ENCODE data around the gene PKMYT1.

The PKMYT1 gene

GRCh38 chr16:2996298-2996697 is 16.1 kb upstream of the PKMYT1 start:
- no peak for DNase-seq (ENCODE audit: low read depth)

GRCh38 chr16:2992383-2993081 is 12.3 kb upstream of the PKMYT1 start:
- no peak for DNase-seq (ENCODE audit: low read depth)

DNA sequence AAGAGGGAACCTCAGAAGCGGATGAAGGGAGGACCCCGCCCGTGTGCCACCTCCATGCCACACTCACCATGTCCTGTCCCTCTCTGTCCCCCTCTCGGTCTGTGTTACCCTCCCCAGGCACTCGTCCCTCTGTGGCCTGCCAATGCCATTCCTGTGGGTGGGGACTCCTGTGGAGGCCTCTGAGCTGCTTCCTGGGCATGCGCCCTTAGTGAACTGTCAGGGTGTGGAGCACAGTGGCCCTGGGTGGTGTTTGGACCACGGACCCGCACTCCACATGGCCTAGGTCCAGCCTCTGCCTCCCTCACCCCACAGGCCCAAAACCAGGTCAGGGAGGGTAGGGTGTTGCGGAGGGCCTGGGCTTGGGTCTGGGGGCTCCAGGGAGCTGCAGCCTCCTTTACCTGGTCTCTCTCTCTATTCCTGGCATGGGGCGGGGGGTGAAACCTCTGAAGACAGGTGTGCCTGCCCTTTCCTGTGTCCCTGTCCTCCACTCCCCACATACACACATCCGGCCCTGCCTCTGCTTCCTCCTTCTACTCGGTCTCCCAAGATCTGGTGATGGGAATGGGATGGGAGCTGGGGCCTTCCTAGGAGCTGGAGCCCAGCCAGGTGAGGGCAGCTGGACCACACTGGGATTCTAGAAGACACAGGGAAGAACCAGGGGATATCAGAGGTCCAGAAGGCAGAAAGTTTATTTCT is 11.5 kb upstream of the PKMYT1 start:
- DNase-seq (ENCODE audit: low read depth) = no peak

DNA sequence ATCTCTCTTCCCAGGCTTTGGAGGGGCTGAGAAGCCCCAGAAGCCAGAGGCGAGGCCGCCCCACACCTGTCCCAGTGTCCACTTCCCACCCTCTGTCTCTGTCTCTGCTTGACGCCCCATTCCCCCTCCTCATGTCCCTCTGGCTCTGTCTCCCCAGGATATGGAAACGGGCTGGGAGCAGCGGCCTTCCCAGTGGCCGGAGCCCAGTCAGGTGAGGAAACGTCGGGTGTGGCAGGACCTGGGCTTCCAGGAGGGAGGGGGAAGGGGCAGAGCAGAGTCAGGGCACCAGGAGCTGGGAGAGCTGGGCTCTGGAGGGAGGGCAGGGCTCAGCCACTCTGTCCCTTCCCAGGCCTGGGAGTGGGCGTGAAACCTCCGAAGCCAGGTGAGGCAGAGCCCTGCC is 10.6 kb upstream of the PKMYT1 start:
- no peak for DNase-seq (ENCODE audit: low read depth)

- no peak for DNase-seq (ENCODE audit: low read depth)
Observed at GRCh38 chr16:2988590-2989099, 8.4 kb upstream of the PKMYT1 start.

DNA sequence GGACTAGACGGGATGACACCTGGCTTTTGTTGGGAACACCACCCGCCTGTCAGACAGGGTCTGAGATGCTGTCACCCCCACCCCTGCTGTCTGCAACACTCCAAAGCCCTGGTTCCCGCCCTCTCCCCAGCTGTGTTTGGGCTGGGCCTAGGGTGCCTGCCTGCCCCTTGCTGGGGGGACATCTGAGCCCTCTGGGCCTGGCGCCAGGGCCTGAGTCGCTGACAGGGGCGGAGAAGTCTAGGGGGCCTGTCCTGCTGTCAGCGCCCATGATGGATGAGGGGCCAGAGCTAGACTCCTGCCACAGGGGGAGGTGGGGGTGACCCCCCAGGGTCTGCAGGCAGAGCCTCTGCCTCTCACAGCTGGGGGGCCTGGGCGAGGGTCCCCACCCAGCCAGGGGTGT is 7.6 kb upstream of the PKMYT1 start:
- no peak for DNase-seq (ENCODE audit: low read depth)

DNA sequence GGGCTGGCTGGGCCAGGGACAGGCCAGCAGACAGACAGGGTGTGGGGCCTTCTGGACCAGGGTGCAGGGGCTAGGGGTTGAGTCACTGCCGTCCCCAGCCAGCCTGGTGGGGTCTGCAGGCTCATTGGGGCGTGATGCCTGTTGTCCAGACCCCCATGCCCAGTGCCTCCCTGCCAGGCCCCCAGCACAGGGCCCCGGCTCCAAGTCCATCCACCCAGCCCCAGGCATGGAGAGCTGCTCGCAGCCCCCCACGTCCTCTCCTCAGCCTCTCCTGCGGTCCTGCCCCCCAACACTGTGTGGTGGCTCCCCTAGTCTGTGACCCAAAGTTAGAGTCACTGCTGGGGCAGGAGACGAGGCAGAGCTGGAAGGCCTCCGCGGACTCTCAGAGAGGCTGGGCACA is 7.0 kb upstream of the PKMYT1 start:
- no peak for DNase-seq (ENCODE audit: low read depth)

GRCh38 chr16:2986623-2987188 is 6.5 kb upstream of the PKMYT1 start:
- no peak for DNase-seq (ENCODE audit: low read depth)

- no peak for DNase-seq (ENCODE audit: low read depth)
Observed at GRCh38 chr16:2985893-2986355, 5.7 kb upstream of the PKMYT1 start.

DNA sequence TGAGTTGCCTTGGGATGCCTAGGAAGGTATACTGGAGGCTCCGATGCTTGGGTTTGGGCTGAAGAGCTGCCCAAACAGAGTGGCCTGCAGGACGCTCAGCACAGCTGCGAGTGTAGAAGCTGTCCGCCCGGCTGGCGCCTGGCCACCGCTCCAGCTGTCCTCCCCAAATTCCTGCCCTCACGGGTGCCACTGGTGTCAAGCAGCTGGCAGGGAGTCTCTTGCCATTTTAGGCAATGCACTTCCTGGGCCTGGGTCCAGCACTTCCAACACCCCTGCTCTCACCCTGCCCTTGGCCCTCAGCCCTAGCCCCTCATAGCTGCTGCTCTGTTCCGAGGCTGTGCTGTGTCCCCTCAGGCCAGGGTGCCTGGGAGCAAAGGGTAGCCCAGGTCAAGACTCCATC is 5.2 kb upstream of the PKMYT1 start:
- no peak for DNase-seq (ENCODE audit: low read depth)

- DNase-seq (ENCODE audit: low read depth) = peak; percentile 35
Observed at GRCh38 chr16:2983706-2984136, 3.5 kb upstream of the PKMYT1 start.

DNA sequence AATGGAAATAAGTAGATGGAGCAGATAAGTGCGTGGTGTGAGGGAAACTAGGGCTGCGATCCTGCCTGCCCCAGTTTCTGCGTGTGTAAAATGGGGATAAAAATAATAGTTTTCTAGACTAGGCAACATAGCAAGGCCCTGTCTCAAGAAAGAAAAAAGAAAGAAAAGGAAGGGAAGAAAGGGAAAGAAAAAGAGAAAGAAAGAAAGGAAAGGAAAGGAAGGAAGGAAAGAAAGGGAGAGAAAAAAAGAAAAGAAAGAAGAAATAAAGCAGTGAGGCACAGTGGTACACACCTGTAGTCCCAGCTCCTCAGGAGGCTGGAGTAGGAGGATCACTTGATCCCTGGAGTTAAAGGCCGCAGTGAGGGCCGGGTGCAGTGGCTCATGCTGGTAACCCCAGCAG is 2.2 kb upstream of the PKMYT1 start:
- no peak for DNase-seq (ENCODE audit: low read depth)

GRCh38 chr16:2981899-2982250 is 1.6 kb upstream of the PKMYT1 start:
- no peak for DNase-seq (ENCODE audit: low read depth)

GRCh38 chr16:2981177-2981898 is 1.1 kb upstream of the PKMYT1 start:
- no peak for DNase-seq (ENCODE audit: low read depth)

DNA sequence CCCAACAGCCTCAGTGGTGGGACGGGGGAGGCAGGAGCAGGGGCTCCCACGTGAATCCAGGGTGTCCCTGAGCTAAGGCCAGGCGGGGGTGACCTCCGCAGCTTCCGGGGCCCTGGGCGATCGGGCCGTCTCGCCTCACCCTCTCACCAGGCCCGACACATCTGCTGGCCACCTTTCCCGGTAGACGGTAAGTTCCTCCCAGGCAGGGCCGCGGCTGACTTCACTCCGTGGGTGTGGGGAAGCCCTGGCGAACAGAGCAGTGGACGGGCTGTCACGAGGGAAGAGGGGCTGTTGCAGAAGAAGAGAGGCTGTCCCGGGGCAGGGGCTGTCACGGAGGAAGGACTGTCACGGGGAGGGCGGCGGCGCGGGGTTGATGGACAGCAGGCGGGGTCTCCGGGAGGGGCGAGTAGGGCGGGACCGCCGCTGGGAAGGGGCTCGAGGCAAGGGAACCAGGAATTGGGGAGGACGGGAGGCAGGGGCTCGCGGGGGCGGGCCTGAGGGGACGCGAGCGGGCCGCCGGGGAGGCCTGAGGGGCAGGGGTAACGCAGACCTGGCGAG is 498 bp downstream of the PKMYT1 start:
- DNase-seq (ENCODE audit: low read depth) = no peak

GRCh38 chr16:2977440-2977839 is 2.8 kb downstream of the PKMYT1 start:
- no peak for DNase-seq (ENCODE audit: low read depth)

- no peak for DNase-seq (ENCODE audit: low read depth)
Observed at GRCh38 chr16:2976673-2977072, 3.6 kb downstream of the PKMYT1 start.

- DNase-seq (ENCODE audit: low read depth) = no peak
Observed at GRCh38 chr16:2976201-2976600, 4.0 kb downstream of the PKMYT1 start.

GRCh38 chr16:2975161-2975795 is 5.0 kb downstream of the PKMYT1 start:
- DNase-seq (ENCODE audit: low read depth) = no peak

DNA sequence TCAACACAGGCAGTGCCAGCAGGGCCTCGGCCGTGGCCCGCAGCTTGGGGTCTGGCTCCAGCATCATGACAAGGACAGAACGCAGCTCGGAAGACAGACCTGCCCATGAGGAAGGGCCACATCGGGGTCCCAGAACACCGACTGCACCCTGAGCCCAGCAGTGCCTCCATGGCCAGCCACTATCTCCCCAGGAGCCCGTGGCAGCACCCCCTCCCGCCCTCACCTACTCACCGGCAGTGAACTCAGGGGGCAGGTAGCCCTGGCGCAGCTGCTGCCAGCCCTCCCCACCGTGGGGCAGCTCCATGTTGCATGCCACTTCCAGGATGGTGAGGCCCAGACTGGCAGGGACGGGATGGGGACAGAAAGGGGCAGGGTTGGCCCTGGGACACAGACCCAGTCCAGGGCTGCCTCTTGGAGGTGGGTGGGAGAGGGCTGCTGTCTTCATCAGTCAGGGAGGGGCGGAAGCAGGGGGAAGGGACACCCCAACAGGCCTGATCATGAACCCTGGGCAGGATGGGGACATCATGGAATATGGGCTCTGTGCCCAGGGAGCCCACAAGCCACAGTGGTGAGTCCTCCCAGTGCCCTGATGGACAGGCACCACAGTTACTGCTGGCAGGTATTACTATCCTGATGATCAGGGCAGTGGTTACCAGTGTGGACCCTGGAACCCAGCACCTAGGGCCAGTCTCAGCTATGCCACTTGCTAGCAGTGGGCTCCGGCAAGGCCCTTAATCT is 5.8 kb downstream of the PKMYT1 start:
- DNase-seq (ENCODE audit: low read depth) = no peak

Data from stimulated activated CD8-positive, alpha-beta memory T cell treated with anti-CD3 and anti-CD28 coated beads, Interleukin-15, amount 100 ng/mL, for 1 hour (primary cell).